ENCODE data around the gene SHANK3.
A peak's percentile ranks its signal among the peaks of the same experiment; 100 is the strongest.

Gene SHANK3

DNA sequence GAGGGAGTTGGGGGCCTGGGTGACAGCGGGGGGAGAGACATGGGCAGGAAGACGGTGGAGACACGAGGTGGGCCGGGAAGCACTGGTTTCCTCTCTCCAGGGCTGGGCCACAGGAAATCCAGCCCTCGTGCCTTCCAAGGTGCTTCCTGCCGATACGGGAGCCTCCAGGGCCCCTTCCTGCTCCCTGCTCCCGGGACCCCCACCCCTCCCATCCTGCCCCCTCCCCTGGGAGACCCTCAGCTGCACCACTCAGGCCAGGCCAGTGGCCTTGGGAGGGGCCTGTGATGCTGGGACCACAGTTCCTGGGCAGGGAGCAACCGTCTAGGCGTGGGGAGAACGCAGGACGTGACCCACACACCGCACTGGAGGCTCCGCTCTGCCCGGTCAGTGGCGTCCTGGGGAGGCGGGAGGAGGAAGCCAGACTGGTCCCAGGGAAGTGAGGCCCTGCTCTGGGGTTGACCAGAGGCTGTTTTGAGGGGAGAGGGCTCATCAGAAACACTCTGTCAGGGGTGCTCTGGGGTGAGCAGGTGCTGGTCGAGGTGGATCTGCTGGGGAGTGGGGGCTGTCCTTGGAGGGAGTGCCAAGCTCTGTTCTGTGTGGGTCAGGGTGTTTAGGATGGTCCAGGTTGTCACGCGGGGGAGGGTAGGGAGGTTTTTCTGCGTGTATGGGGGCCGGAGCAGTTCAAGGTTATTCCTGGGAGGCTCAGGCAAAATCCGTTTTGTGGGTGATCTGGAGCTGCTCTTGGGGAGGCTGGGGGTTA lies at the start of gene SHANK3:
SHANK3 (plus strand) TSS at position 353 of the 760 bp plus-strand sequence.
- Histone ChIP-seq H3K27ac (ENCODE audit: low read depth in 2 of 2, low read length in 2 of 2) (peak within 1 kb of the TSS in 1 of 2 donors; percentile 23), H3K4me1 (ENCODE audit: control insufficient read depth in 2 of 2, insufficient read depth in 2 of 2, low read length in 2 of 2) (no peaks in the 10 kb centered on the region), H3K4me3 (ENCODE audit: low read length in 2 of 2) (peak within 1 kb of the TSS in 1 of 2 donors; percentile 20), H3K36me3 (ENCODE audit: control insufficient read depth in 2 of 2, insufficient read depth in 2 of 2, low read length in 2 of 2) (no peaks in the 10 kb centered on the region), H3K9ac (ENCODE audit: low read depth in 1 of 2, low read length in 2 of 2) (no peak within 1 kb of the TSS), H3K27me3 (ENCODE audit: control insufficient read depth in 2 of 2, insufficient read depth in 2 of 2, low read length in 2 of 2) (peaks cover 25 to 31% of the 10 kb centered on the region in 2 donors), H3K9me3 (ENCODE audit: control insufficient read depth in 2 of 2, low read length in 2 of 2) (no peaks in the 10 kb centered on the region)

DNA sequence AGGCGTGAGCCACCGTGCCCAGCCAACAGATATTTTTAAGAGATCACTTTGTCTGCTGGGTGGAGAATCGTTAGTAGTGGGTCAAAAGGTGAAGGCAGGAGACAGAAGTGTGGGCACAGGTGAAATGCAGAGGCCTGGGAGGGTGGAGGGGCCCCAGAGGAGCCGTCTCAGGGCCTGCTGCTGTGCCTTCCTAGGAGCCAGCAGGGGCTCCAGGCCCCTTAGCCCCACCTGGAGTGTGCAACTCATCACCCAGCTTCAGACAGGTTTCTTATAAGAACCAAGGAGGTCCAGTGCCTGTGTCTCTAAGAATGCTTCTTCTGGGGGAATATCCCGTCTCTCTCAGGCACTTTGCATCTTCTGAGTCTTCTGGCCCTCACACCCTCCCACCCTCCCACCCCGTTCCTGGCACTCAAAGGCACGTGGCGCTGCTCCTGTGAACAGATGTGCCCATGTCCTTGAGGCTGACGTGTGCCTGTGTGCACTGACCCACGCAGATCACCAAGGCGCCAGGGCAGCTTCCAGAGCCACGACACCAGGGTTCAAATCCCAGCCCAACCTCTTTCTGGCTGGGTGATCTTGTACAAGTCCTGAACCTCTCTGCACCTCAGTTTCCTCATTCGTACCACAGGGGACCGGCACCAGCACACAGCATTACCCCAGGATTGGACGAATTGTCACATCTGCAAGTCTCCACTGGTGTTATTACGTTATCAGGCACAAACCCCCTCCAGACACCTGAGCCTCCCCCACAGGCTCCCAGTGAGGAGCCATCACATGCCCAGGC lies 48.1 kb upstream of the SHANK3 start:
- H3K36me3 ChIP-seq (ENCODE audit: control insufficient read depth in 2 of 2, insufficient read depth in 2 of 2, low read length in 2 of 2) = no peaks in the 10 kb centered on the region
- no peak overlapping the region for H3K4me3 ChIP-seq (ENCODE audit: low read length in 2 of 2)
- H3K9me3 ChIP-seq (ENCODE audit: control insufficient read depth in 2 of 2, low read length in 2 of 2) = no peaks in the 10 kb centered on the region
- no peak overlapping the region for H3K9ac ChIP-seq (ENCODE audit: low read depth in 1 of 2, low read length in 2 of 2)
- no peaks in the 10 kb centered on the region for H3K27me3 ChIP-seq (ENCODE audit: control insufficient read depth in 2 of 2, insufficient read depth in 2 of 2, low read length in 2 of 2)
- peaks cover 44 to 47% of the 10 kb centered on the region in 2 donors for H3K4me1 ChIP-seq (ENCODE audit: control insufficient read depth in 2 of 2, insufficient read depth in 2 of 2, low read length in 2 of 2)
- no peak overlapping the region for H3K27ac ChIP-seq (ENCODE audit: low read depth in 2 of 2, low read length in 2 of 2)

DNA sequence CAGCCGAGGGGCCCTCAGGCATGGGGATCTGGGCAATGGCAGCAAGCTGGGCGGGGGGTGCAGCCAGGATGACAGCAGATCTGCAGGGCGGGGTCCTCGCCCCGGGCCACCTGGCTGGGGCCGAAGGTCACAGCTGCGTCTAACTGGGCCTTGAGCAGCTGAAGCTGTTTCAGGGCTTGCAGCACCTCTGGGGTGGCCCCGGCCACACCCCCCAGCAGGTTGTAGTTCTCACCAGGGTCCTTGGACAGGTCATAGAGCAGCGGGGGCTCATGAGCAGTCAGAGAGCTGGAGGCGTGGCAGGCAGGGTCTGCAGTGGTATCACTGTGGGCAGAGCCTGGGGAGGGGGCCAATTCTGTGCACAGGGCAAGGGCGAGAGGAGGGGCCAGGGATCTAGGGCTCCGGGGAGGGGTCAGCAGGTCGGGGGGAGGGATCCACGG lies 47.5 kb upstream of the SHANK3 start:
- Histone ChIP-seq H3K9ac (ENCODE audit: low read depth in 1 of 2, low read length in 2 of 2) (no peak overlapping the region), H3K36me3 (ENCODE audit: control insufficient read depth in 2 of 2, insufficient read depth in 2 of 2, low read length in 2 of 2) (no peaks in the 10 kb centered on the region), H3K27ac (ENCODE audit: low read depth in 2 of 2, low read length in 2 of 2) (no peak overlapping the region), H3K27me3 (ENCODE audit: control insufficient read depth in 2 of 2, insufficient read depth in 2 of 2, low read length in 2 of 2) (no peaks in the 10 kb centered on the region), H3K4me3 (ENCODE audit: low read length in 2 of 2) (no peak overlapping the region), H3K4me1 (ENCODE audit: control insufficient read depth in 2 of 2, insufficient read depth in 2 of 2, low read length in 2 of 2) (peaks cover 41 to 43% of the 10 kb centered on the region in 2 donors), H3K9me3 (ENCODE audit: control insufficient read depth in 2 of 2, low read length in 2 of 2) (no peaks in the 10 kb centered on the region)

DNA sequence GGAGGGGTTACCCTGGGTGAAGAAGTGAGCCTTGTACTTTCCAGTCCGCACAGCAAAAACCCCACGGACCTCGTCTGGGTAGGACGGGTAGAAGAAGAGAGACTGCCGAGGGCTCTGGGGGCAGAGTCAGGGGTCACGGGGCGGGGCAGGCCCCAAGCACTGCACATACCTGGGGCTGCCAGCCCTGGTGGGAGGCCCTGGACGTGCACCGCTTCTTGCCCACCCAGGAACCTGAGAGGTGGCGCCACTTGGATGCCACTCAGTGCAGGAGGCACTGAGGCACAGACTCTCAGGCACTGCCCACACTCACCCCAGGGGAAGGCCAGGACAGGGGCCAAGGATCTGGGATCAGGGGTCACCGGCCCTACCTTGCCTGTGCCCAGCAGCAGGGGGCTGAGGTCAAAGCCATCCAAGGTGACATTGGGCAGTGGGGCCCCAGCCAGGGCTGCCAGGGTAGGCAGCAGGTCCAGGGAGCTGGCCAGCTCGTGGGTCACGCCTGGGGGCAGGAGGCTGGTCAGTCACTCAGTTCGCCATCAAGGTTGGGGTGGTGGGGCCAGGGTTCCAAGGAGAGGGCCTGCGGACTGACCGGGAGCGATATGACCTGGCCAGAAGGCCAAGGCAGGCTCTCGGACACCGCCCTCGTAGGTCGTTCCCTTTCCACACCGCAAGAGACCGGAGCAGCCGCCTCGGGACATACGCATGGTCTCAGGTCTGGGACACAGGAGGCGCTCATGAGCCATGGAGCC lies 46.9 kb upstream of the SHANK3 start:
- H3K36me3 ChIP-seq (ENCODE audit: control insufficient read depth in 2 of 2, insufficient read depth in 2 of 2, low read length in 2 of 2) = no peaks in the 10 kb centered on the region
- H3K4me3 ChIP-seq (ENCODE audit: low read length in 2 of 2) = no peak overlapping the region
- H3K9ac ChIP-seq (ENCODE audit: low read depth in 1 of 2, low read length in 2 of 2) = no peak overlapping the region
- H3K27ac ChIP-seq (ENCODE audit: low read depth in 2 of 2, low read length in 2 of 2) = no peak overlapping the region
- no peaks in the 10 kb centered on the region for H3K27me3 ChIP-seq (ENCODE audit: control insufficient read depth in 2 of 2, insufficient read depth in 2 of 2, low read length in 2 of 2)
- peaks cover 38 to 40% of the 10 kb centered on the region in 2 donors for H3K4me1 ChIP-seq (ENCODE audit: control insufficient read depth in 2 of 2, insufficient read depth in 2 of 2, low read length in 2 of 2)
- H3K9me3 ChIP-seq (ENCODE audit: control insufficient read depth in 2 of 2, low read length in 2 of 2) = no peaks in the 10 kb centered on the region

DNA sequence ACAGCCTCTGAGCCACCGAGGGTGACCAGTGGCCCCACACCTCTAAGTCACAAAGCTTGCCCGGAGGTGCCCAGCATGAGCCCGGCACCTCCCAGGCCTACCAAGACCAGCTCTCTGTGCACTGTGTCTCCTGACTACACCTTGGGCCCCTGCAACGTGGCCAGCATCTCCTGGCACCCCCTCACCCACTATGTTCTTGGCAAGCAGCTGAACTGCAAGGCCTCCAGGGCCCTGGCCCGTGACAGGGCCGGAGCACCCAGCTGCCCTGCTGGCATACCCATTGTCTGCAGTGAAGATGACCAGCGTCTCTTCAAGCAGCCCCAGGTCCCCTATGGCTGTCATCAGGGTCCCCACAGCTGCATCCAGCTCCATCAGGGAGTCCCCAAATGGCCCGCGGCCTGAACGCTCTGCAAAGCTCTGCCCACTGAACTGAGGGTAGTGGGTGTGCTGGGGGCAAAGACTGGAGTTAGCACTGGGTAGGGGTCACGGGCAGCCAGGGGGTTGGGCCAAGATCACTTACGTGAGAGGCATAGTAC lies 46.2 kb upstream of the SHANK3 start:
- H3K4me3 ChIP-seq (ENCODE audit: low read length in 2 of 2) = no peak overlapping the region
- H3K9me3 ChIP-seq (ENCODE audit: control insufficient read depth in 2 of 2, low read length in 2 of 2) = no peaks in the 10 kb centered on the region
- no peaks in the 10 kb centered on the region for H3K27me3 ChIP-seq (ENCODE audit: control insufficient read depth in 2 of 2, insufficient read depth in 2 of 2, low read length in 2 of 2)
- peaks cover 31 to 34% of the 10 kb centered on the region in 2 donors for H3K4me1 ChIP-seq (ENCODE audit: control insufficient read depth in 2 of 2, insufficient read depth in 2 of 2, low read length in 2 of 2)
- no peak overlapping the region for H3K27ac ChIP-seq (ENCODE audit: low read depth in 2 of 2, low read length in 2 of 2)
- no peak overlapping the region for H3K9ac ChIP-seq (ENCODE audit: low read depth in 1 of 2, low read length in 2 of 2)
- no peaks in the 10 kb centered on the region for H3K36me3 ChIP-seq (ENCODE audit: control insufficient read depth in 2 of 2, insufficient read depth in 2 of 2, low read length in 2 of 2)

DNA sequence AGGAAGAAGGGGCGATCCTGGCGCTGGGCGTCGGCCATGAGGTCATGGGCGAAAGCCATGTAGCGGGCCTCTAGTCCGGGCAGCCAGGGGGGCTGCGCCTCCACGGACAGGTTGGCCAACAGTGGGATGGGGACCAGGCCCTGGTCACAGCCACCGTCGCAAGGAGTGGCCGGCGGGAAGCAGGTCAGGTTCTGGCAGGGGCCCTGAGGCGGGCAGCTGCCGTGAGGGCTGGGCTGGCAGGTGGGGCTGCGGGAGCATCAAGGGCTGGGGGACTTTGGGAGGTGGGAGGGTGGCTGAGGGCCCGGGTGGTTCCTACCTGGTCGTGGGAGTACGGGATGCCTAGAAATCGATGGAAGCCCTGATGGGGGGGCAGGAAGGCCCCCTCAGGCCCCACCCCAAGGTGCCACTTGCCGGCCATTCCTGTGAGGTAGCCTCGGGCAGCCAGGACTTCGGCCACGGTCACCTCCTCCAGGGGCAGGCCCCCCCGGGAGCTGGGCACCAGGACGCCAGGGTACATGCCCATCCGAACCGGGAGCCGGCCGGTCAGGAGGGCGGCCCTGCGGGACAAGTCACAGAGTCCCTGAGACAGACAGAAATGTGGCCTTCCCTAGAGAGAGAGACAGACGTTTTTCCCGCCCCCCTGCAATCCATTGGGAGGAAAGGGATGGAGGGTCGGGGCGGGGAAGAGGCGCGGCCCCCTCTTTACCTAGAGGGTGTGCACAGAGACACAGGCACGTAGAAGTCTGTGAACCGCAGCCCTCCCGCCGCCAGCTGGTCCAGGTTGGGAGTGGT lies 45.6 kb upstream of the SHANK3 start:
- Histone ChIP-seq H3K4me1 (ENCODE audit: control insufficient read depth in 2 of 2, insufficient read depth in 2 of 2, low read length in 2 of 2) (peaks cover 25 to 27% of the 10 kb centered on the region in 2 donors), H3K27me3 (ENCODE audit: control insufficient read depth in 2 of 2, insufficient read depth in 2 of 2, low read length in 2 of 2) (no peaks in the 10 kb centered on the region), H3K9me3 (ENCODE audit: control insufficient read depth in 2 of 2, low read length in 2 of 2) (no peaks in the 10 kb centered on the region), H3K4me3 (ENCODE audit: low read length in 2 of 2) (peak overlapping the region; percentile 81 to 96), H3K36me3 (ENCODE audit: control insufficient read depth in 2 of 2, insufficient read depth in 2 of 2, low read length in 2 of 2) (no peaks in the 10 kb centered on the region), H3K27ac (ENCODE audit: low read depth in 2 of 2, low read length in 2 of 2) (peak overlapping the region; percentile 71 to 75), H3K9ac (ENCODE audit: low read depth in 1 of 2, low read length in 2 of 2) (peak overlapping the region; percentile 81 to 97)

DNA sequence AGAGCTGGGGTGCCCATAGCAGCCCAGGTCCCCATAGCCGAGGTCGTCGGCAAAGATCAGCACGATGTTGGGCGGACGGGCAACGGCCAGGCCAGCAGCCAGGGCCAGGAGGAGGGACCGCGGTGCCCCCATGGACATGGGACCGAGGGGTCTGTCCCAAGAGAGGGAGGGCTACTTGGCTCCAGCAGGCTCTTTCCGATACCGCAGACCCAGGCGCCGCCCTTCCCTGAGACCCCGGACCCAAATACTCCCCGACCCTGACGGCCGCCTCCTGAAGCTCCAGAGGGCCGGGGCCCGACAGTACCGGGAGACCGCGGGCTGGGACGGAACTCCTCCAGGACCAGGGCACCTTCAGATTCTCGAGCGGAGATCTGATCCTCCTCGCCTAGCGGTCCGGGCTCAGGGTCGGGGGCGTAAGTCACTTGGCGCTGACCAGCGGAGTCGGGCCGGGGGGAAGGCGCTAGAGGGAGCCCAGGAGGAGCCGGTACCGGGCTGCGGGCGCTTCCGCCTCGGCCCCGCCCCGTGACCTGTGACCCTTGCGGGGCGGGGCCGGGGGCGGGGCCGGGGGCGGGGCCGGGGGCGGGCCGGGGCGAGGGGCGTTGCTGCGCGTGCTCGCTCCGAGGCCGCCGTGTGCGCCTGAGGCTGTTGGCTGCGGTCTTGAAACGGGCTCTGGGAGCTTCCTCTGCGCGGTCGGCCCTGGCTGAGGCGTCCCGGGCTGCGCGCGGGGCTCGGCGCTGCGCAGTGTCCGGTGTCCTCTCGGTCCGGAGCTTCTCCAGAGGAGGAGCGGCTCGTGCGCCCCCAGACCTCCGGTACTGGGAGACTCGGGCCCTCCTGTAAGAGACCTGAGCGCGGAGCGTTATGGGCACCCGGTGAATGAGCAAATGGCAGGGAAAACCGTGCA lies 44.7 kb upstream of the SHANK3 start, which contains the start of gene ARSA:
ARSA (minus strand) TSS at position 511 of the 901 bp plus-strand sequence; CDS start at position 138, 373 bp downstream.
- H3K36me3 ChIP-seq (ENCODE audit: control insufficient read depth in 2 of 2, insufficient read depth in 2 of 2, low read length in 2 of 2) = no peaks in the 10 kb centered on the region
- peak within 1 kb of the TSS; percentile 93 to 96 for H3K4me3 ChIP-seq (ENCODE audit: low read length in 2 of 2)
- no peaks in the 10 kb centered on the region for H3K9me3 ChIP-seq (ENCODE audit: control insufficient read depth in 2 of 2, low read length in 2 of 2)
- no peaks in the 10 kb centered on the region for H3K27me3 ChIP-seq (ENCODE audit: control insufficient read depth in 2 of 2, insufficient read depth in 2 of 2, low read length in 2 of 2)
- peak within 1 kb of the TSS; percentile 72 to 81 for H3K27ac ChIP-seq (ENCODE audit: low read depth in 2 of 2, low read length in 2 of 2)
- H3K9ac ChIP-seq (ENCODE audit: low read depth in 1 of 2, low read length in 2 of 2) = peak within 1 kb of the TSS; percentile 93 to 97
- peaks cover 18 to 19% of the 10 kb centered on the region in 2 donors for H3K4me1 ChIP-seq (ENCODE audit: control insufficient read depth in 2 of 2, insufficient read depth in 2 of 2, low read length in 2 of 2)

DNA sequence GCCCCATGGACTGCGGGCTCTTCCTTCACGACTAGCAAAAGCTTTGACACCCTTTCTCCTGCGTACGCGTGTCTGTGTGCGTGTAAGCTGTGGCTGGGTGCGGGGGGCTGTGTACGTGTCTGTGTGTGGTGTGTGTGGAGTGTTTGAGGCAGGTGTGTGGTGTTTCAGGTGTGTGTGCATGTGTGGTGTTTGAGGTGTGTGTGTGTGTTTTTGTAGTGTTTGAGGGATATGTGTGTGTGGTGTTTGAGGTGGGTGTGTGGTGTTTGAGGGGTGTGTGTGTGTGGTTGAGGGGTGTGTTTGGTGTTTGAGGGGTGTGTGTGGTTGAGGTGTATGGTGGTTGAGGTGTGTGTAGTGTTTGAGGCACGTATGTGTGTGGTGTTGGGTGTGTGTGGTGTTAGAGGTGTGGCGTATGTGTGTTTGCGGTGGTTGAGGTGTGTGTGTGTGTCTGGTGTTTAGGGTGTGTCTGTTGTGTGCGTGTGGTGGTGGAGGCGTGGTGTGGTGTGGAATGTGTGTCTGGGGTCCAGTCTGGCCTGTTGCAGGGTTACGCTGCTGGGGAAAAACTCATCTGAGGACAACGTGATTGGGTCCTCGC lies 44.0 kb upstream of the SHANK3 start:
- Histone ChIP-seq H3K9me3 (ENCODE audit: control insufficient read depth in 2 of 2, low read length in 2 of 2) (no peaks in the 10 kb centered on the region), H3K36me3 (ENCODE audit: control insufficient read depth in 2 of 2, insufficient read depth in 2 of 2, low read length in 2 of 2) (no peaks in the 10 kb centered on the region), H3K4me3 (ENCODE audit: low read length in 2 of 2) (peak overlapping the region; percentile 77 to 93), H3K9ac (ENCODE audit: low read depth in 1 of 2, low read length in 2 of 2) (peak overlapping the region; percentile 93 to 97), H3K27ac (ENCODE audit: low read depth in 2 of 2, low read length in 2 of 2) (peak overlapping the region; percentile 72 to 81), H3K4me1 (ENCODE audit: control insufficient read depth in 2 of 2, insufficient read depth in 2 of 2, low read length in 2 of 2) (peaks cover 13 to 17% of the 10 kb centered on the region in 2 donors), H3K27me3 (ENCODE audit: control insufficient read depth in 2 of 2, insufficient read depth in 2 of 2, low read length in 2 of 2) (no peaks in the 10 kb centered on the region)

All from mucosa of rectum (tissue), 2 donors.